HFFc6 (cell line): Measurements from ENCODE around the gene DNAJB4. TPM values are rescaled to one million over a fixed set of nuclear protein-coding genes. Genes with fewer than 3 reads are reported as not detected.

ENCODE experiments used
- total RNA-seq, 6 experiments: library from RNA; stranded (reverse); fragmentation: NEBNext Ultra II Directional; extraction: Animal tissue kit (Norgen Biotek cat#: 25700); gene quantifications; 2 replicates in 1 of 6; 3 replicates in 5 of 6; pipeline ENCODE4 v1.2.3, GENCODE V29; 2021

DNAJB4 gene
- total RNA-seq, 6 experiments from 2014 or later = 89.6 to 245 (median 99.0) TPM

Other genes with a start within 250 kb of the DNAJB4 start
- 10 to 100 TPM; 44.0 to 55.6 (median 50.5) TPM for gene USP33, start 245.1 kb upstream of the DNAJB4 start, total RNA-seq
- 10 to 100 TPM; 17.8 to 23.4 (median 21.4) TPM for gene MIGA1, start 225.3 kb upstream of the DNAJB4 start, total RNA-seq
- gene NEXN, start 116.3 kb upstream of the DNAJB4 start, total RNA-seq = 10 to 100 TPM; 51.9 to 64.6 (median 56.5) TPM
- gene FUBP1, start 25.9 kb upstream of the DNAJB4 start, total RNA-seq = 100 to 1,000 TPM in 5 of 6 experiments, 10 to 100 TPM in 1; 94.7 to 125 (median 119) TPM
- under 1 TPM; 0.17 to 1.00 (median 0.26) TPM for gene GIPC2, start 41.0 kb downstream of the DNAJB4 start, total RNA-seq